ENCODE results near the gene SLC35B2. TPM values are rescaled to one million over a fixed set of nuclear protein-coding genes. Genes with fewer than 3 reads are reported as not detected.

The SLC35B2 gene
- total and polyA plus RNA-seq, 9 of the 15 experiments (the other 6 are each of a cell fraction or from before 2014, with no cell fraction given) = 14.5 to 59.1 (median 47.1) TPM

DNA sequence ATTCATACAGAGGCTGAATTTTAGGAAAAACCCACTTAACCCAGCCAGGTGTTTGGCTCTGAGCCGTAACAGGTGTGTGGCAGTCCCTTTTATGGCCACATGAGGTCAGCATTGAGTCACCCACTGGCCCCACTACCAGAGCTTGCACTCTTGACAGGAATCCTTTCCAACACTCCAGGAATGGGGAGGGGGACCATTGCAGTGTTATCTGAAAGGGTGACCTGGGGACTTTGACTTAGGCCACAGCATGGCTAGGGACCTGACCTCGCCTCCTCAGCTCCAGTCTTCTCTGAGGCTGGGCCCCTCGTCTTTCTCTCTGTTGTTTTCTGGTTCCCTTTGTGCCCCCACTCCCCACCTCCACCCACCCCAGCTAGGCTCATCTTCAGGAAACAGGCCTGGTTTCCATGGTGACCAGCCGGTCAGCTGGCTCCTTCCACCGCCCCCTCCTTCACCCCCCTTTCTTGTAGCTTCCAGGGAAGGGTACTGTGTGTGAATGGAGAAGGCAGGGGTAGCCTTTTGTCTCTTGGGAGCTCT is 10.8 kb upstream of the SLC35B2 start (continued):
- TF ChIP-seq, protein P1, sequence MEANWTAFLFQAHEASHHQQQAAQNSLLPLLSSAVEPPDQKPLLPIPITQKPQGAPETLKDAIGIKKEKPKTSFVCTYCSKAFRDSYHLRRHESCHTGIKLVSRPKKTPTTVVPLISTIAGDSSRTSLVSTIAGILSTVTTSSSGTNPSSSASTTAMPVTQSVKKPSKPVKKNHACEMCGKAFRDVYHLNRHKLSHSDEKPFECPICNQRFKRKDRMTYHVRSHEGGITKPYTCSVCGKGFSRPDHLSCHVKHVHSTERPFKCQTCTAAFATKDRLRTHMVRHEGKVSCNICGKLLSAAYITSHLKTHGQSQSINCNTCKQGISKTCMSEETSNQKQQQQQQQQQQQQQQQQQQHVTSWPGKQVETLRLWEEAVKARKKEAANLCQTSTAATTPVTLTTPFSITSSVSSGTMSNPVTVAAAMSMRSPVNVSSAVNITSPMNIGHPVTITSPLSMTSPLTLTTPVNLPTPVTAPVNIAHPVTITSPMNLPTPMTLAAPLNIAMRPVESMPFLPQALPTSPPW (CRISPR knock-in tag; IDR thresholded peaks at IDR 0.05) = peak; percentile 33; the same call in 1 of the 2 replicates
- TF ChIP-seq SLC30A9 (CRISPR knock-in tag; IDR thresholded peaks at IDR 0.05) (no peak), GTF2A2 (tag; IDR thresholded peaks at IDR 0.05) (no peak), CTBP1 (IDR thresholded peaks at IDR 0.05; ENCODE audit: borderline replicate concordance) (peak; percentile 24; the same call in 1 of the 2 replicates), SMAD4 (CRISPR knock-in tag; conservative IDR thresholded peaks at IDR 0.05) (no peak), RB1 (IDR thresholded peaks at IDR 0.05; ENCODE audit: low read depth) (peak; percentile 48), BRD9 (IDR thresholded peaks at IDR 0.05; ENCODE audit: low read depth, partially characterized antibody) (no peak), CCAR2 (IDR thresholded peaks at IDR 0.05; ENCODE audit: low read depth, low read length) (no peak), ESRRA (IDR thresholded peaks at IDR 0.05; ENCODE audit: borderline replicate concordance, low read depth) (peak; percentile 72), JUN (IDR thresholded peaks at IDR 0.05; ENCODE audit: borderline replicate concordance, low read depth, low read length) (0 out of 2 replicates have a peak, but pooled peaks have one; percentile 8), JUN (CRISPR knock-in tag; IDR thresholded peaks at IDR 0.05; ENCODE audit: borderline replicate concordance) (no peak), ZNF766 (CRISPR knock-in tag; conservative IDR thresholded peaks at IDR 0.05) (no peak), BCL6 (CRISPR knock-in tag; IDR thresholded peaks at IDR 0.05) (no peak), CREM (IDR thresholded peaks at IDR 0.05; ENCODE audit: low read depth) (0 out of 2 replicates have a peak, but pooled peaks have one; percentile 38), RAD21 (CRISPR knock-in tag; conservative IDR thresholded peaks at IDR 0.05 in 1 of 2, IDR thresholded peaks at IDR 0.05 in 1 of 2) (peak; percentile 82 to 95), ZEB2 (IDR thresholded peaks at IDR 0.05) (peak; percentile 40; the same call in 1 of the 2 replicates), FUS (optimal IDR thresholded peaks at IDR 0.05; ENCODE audit: low read depth, low read length) (no peak), NFIC (IDR thresholded peaks at IDR 0.05) (peak; percentile 71), ZNF140 (CRISPR knock-in tag; IDR thresholded peaks at IDR 0.05) (no peak), XRCC5 (IDR thresholded peaks at IDR 0.05; ENCODE audit: low read depth, low read length) (peak; percentile 74), GTF2F1 (IDR thresholded peaks at IDR 0.05; ENCODE audit: low read depth, low read length) (no peak), KLF1 (tag; IDR thresholded peaks at IDR 0.05) (no peak), ZFP30 (CRISPR knock-in tag; IDR thresholded peaks at IDR 0.05; ENCODE audit: borderline replicate concordance) (no peak), NELFE (IDR thresholded peaks at IDR 0.05; ENCODE audit: insufficient read depth, insufficient read length) (no peak)
- TF ChIP-seq, protein P2, sequence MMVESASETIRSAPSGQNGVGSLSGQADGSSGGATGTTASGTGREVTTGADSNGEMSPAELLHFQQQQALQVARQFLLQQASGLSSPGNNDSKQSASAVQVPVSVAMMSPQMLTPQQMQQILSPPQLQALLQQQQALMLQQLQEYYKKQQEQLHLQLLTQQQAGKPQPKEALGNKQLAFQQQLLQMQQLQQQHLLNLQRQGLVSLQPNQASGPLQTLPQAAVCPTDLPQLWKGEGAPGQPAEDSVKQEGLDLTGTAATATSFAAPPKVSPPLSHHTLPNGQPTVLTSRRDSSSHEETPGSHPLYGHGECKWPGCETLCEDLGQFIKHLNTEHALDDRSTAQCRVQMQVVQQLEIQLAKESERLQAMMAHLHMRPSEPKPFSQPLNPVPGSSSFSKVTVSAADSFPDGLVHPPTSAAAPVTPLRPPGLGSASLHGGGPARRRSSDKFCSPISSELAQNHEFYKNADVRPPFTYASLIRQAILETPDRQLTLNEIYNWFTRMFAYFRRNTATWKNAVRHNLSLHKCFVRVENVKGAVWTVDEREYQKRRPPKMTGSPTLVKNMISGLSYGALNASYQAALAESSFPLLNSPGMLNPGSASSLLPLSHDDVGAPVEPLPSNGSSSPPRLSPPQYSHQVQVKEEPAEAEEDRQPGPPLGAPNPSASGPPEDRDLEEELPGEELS (CRISPR knock-in tag; IDR thresholded peaks at IDR 0.05; ENCODE audit: borderline replicate concordance) = 0 out of 2 replicates have a peak, but pooled peaks have one; percentile 55
- TF ChIP-seq, protein P3, sequence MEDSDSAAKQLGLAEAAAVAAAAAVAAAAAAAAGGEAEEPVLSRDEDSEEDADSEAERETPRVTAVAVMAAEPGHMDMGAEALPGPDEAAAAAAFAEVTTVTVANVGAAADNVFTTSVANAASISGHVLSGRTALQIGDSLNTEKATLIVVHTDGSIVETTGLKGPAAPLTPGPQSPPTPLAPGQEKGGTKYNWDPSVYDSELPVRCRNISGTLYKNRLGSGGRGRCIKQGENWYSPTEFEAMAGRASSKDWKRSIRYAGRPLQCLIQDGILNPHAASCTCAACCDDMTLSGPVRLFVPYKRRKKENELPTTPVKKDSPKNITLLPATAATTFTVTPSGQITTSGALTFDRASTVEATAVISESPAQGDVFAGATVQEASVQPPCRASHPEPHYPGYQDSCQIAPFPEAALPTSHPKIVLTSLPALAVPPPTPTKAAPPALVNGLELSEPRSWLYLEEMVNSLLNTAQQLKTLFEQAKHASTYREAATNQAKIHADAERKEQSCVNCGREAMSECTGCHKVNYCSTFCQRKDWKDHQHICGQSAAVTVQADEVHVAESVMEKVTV (CRISPR knock-in tag; IDR thresholded peaks at IDR 0.05) = peak; percentile 72

Measured in K562 (cell line).